OCI-LY1 (cell line): ENCODE data around the gene SART3.

Experiments used
- H2AFZ ChIP-seq: fragments of 200-600 bp; sonication (generic), shearing (Covaris generic); 2 replicates; pipeline ENCODE4 v1.6.0; 2014; ENCODE audit warnings: antibody characterized with exemption, mild to moderate bottlenecking, low read length
- H3F3A ChIP-seq: fragments of 200-600 bp; sonication (generic), shearing (Covaris generic); 2 replicates; pipeline ENCODE4 v1.6.0; 2014; ENCODE audit warnings: mild to moderate bottlenecking, antibody characterized with exemption, low read length, moderate library complexity; ENCODE audit not compliant: insufficient read depth
- H3K27ac ChIP-seq: fragments of 200-600 bp; sonication (generic); 2 replicates; pipeline ENCODE4 v1.5.1; 2014; ENCODE audit warnings: low read length, mixed run types, mild to moderate bottlenecking, low read depth; ENCODE audit not compliant: poor library complexity, severe bottlenecking
- H3K27me3 ChIP-seq: fragments of 200-600 bp; sonication (generic); 2 replicates; pipeline ENCODE4 v1.6.0; 2014; ENCODE audit warnings: antibody characterized with exemption, mild to moderate bottlenecking, low read length, moderate library complexity; ENCODE audit not compliant: insufficient read depth
- H3K36me3 ChIP-seq: fragments of 200-600 bp; sonication (generic); 2 replicates; pipeline ENCODE4 v1.6.1; 2014; ENCODE audit warnings: mild to moderate bottlenecking, antibody characterized with exemption, low read length, moderate library complexity, mixed read lengths; ENCODE audit not compliant: insufficient read depth
- H3K4me1 ChIP-seq: fragments of 200-600 bp; sonication (generic); 2 replicates; pipeline ENCODE4 v1.5.1; 2014; ENCODE audit warnings: mild to moderate bottlenecking, low read length, moderate library complexity; ENCODE audit not compliant: insufficient read depth, severe bottlenecking
- H3K4me2 ChIP-seq: fragments of 200-600 bp; sonication (generic), shearing (Covaris generic); 2 replicates; pipeline ENCODE4 v1.6.1; 2014; ENCODE audit warnings: low read length
- H3K4me3 ChIP-seq: fragments of 200-600 bp; sonication (generic); 2 replicates; pipeline ENCODE4 v1.5.1; 2014; ENCODE audit warnings: low read length, low read depth, mild to moderate bottlenecking, mixed read lengths; ENCODE audit not compliant: poor library complexity, severe bottlenecking
- H3K79me2 ChIP-seq: fragments of 200-600 bp; shearing (Covaris generic); 2 replicates; pipeline ENCODE4 v1.6.1; 2016; ENCODE audit warnings: mixed run types, low read length, mixed read lengths; ENCODE audit not compliant: insufficient read depth
- H3K9ac ChIP-seq: fragments of 200-600 bp; sonication (generic), shearing (Covaris generic); 2 replicates; pipeline ENCODE4 v1.6.1; 2014; ENCODE audit warnings: mild to moderate bottlenecking, low read length, mixed read lengths
- H3K9me2 ChIP-seq: fragments of 200-600 bp; sonication (generic), shearing (Covaris generic); 2 replicates; pipeline ENCODE4 v1.6.1; 2014; ENCODE audit warnings: low read depth, mild to moderate bottlenecking, low read length, mixed read lengths
- H3K9me3 ChIP-seq: fragments of 200-600 bp; shearing (Covaris generic); 2 replicates; pipeline ENCODE4 v1.6.1; 2014; ENCODE audit warnings: low read length, mixed read lengths
- H4K20me1 ChIP-seq: fragments of 200-600 bp; sonication (generic), shearing (Covaris generic); 2 replicates; pipeline ENCODE4 v1.6.0; 2016; ENCODE audit warnings: mild to moderate bottlenecking, low read length; ENCODE audit not compliant: insufficient read depth
- EZH2 ChIP-seq: fragments of 200-600 bp; sonication (generic), shearing (Covaris generic); IDR thresholded peaks from 2 replicates; pipeline ENCODE4 v1.8.0; 2017; ENCODE audit warnings: borderline replicate concordance, mixed run types, mild to moderate bottlenecking, antibody characterized with exemption, low read length, moderate library complexity, mixed read lengths
- TF ChIP-seq, protein P1 (sequence below): fragments of 200-600 bp; sonication (generic), shearing (Covaris generic); IDR thresholded peaks from 2 replicates; pipeline ENCODE4 v1.5.1; 2017; ENCODE audit warnings: mild to moderate bottlenecking, antibody characterized with exemption, low read length, moderate library complexity, mixed read lengths

Gene SART3

DNA sequence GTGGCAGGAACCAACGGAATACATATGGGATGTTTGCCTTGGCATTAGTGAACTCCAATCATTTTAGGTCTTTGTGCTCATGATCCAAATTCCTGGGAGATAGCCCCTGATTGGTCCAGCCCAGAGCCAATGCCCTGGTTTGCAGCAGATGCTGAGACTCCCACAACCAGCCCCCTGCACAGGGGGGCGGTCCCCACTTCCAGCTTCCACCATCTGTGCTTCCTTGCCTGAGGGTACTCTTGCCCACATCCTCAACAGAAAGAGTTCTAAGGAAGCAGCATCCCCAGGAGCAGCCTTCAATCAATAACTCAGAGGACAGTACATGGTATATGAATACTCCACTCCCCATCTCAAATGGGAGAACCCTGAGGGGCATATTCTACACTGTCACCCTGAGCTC is 85.6 kb downstream of the SART3 start:
- Histone ChIP-seq H2AFZ (no peak overlapping the region), H3K9ac (no peak overlapping the region), H3K36me3 (no peaks in the 10 kb centered on the region), H3K27me3 (no peaks in the 10 kb centered on the region), H3K79me2 (no peaks in the 10 kb centered on the region), H3K4me3 (no peak overlapping the region), H3K4me2 (no peak overlapping the region), H3K9me3 (no peaks in the 10 kb centered on the region), H3K9me2 (no peaks in the 10 kb centered on the region), H3K27ac (no peak overlapping the region), H4K20me1 (no peaks in the 10 kb centered on the region), H3K4me1 (no peaks in the 10 kb centered on the region), H3F3A (no peaks in the 10 kb centered on the region)
- TF ChIP-seq, protein P1, sequence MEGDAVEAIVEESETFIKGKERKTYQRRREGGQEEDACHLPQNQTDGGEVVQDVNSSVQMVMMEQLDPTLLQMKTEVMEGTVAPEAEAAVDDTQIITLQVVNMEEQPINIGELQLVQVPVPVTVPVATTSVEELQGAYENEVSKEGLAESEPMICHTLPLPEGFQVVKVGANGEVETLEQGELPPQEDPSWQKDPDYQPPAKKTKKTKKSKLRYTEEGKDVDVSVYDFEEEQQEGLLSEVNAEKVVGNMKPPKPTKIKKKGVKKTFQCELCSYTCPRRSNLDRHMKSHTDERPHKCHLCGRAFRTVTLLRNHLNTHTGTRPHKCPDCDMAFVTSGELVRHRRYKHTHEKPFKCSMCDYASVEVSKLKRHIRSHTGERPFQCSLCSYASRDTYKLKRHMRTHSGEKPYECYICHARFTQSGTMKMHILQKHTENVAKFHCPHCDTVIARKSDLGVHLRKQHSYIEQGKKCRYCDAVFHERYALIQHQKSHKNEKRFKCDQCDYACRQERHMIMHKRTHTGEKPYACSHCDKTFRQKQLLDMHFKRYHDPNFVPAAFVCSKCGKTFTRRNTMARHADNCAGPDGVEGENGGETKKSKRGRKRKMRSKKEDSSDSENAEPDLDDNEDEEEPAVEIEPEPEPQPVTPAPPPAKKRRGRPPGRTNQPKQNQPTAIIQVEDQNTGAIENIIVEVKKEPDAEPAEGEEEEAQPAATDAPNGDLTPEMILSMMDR: no peak
- TF ChIP-seq EZH2: no peak

DNA sequence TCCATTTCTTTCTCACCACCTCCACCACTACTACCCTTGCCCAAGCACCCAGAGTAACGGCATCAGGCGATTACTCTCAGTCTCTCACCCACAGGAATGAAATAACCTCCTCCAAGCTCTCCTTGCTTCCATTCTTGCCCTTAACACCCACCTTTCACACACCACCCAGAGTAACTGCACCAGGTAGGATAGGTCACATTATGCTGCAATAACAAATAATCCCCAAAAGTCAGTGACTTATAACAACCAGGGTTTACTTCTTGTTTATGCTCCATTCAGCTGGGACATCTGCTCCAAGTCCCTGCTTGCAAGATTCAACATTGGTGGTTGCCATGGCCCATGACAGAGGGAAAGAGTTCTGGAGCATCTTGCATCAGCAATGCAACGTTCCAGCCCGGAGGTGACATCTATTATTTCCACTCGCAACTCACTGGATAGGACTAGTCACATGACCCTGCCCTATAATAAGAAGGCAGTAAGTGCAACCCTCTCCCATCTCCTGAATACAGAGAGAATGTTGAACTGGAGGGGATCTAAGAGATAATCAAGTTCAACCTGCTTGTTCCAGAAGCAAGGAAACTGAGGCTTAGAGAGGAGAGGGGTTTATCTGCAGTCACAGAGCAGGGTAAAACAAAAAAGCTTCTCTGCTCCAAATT is 87.4 kb downstream of the SART3 start:
- no peaks in the 10 kb centered on the region for H3K9me3 ChIP-seq
- no peaks in the 10 kb centered on the region for H3K36me3 ChIP-seq
- H3K4me3 ChIP-seq: no peak overlapping the region
- no peaks in the 10 kb centered on the region for H4K20me1 ChIP-seq
- no peak overlapping the region for H2AFZ ChIP-seq
- H3K4me1 ChIP-seq: no peaks in the 10 kb centered on the region
- H3K79me2 ChIP-seq: no peaks in the 10 kb centered on the region
- H3K9me2 ChIP-seq: no peaks in the 10 kb centered on the region
- H3K9ac ChIP-seq: no peak overlapping the region
- no peak overlapping the region for H3K27ac ChIP-seq
- no peaks in the 10 kb centered on the region for H3F3A ChIP-seq
- no peak overlapping the region for H3K4me2 ChIP-seq
- no peak for TF ChIP-seq EZH2
- TF ChIP-seq, protein P1: no peak
- H3K27me3 ChIP-seq: no peaks in the 10 kb centered on the region
